OCI-M1 (cell line): ENCODE data around the gene TMEM11.

Source experiments
- DNase-seq: peaks from one replicate; lab custom pipeline; 2025; lab: John Stamatoyannopoulos, UW

Gene TMEM11

GRCh38 chr17:21214015-21214776, at the start of gene TMEM11:
Gene TMEM11, minus strand, starts transcription at chr17:21214161. Its CDS starts 9 bp downstream, at chr17:21214152.
- peak; percentile 98 for DNase-seq

DNA sequence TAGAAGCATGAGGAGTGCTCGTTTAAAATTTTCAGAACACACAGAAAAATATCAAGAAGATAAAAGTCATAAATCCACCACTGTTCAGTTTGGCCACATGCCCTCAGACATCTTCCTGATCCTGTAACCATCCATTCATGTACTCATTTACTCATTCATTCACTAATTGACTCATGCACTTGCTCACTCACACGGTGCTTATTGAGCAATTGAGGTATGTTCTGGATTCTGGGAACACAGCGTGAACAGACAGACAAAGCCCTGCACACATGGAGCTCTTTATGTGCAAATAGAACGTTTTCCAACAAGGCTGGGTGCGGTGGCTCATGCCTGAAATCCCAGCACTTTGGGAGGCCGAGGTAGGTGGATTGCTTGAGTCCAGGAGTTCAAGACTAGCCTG, 49.4 kb upstream of the TMEM11 start:
- DNase-seq = no peak

- DNase-seq = no peak
These were observed 48.5 kb upstream of the TMEM11 start for GRCh38 chr17:21262259-21262993.

- no peak for DNase-seq
These were observed 44.6 kb upstream of the TMEM11 start for GRCh38 chr17:21258593-21258992.

DNA sequence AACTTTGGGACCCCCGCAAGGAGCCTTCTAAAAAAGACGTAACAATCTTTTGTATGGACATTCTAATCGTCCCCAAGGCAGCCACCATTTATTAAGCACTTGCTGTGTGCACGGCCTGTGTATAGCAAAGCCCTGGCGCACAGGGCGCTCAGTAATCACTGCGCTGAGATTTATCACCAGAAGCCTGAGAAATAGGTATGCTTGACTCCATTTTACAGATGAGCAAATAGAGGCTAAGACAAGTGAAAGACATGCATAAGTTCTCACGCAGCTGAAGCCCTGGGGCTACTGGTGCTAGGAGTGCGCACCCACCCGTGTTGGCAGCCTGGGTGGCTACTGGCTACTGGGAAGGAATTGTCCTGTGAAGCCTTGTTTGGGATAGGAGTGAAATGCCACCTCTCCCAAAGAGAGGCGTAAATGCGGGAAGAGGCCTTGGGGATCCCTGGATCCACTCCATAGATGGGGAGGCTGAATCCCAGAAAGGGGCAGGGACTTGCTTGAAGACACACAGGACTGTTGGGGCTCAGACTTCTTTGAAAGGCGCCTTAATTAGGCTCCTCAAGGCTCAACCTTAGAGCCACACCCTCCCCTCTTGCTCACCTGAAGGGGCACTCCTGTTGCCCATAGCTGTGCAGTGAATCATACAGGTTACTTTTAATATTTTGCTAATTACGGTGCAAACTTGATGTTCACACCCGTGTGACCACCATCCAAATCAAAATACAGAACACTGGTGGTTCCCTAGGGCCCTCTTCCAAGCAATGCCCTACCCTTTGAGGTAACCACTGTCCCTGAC, 39.9 kb upstream of the TMEM11 start:
- no peak for DNase-seq

GRCh38 chr17:21252796-21253645, 39.1 kb upstream of the TMEM11 start, which contains the start of gene NATD1:
Gene NATD1, minus strand, starts transcription at chr17:21253410. Its CDS starts 146 bp downstream, at chr17:21253264.
- DNase-seq = peak; percentile 94

DNA sequence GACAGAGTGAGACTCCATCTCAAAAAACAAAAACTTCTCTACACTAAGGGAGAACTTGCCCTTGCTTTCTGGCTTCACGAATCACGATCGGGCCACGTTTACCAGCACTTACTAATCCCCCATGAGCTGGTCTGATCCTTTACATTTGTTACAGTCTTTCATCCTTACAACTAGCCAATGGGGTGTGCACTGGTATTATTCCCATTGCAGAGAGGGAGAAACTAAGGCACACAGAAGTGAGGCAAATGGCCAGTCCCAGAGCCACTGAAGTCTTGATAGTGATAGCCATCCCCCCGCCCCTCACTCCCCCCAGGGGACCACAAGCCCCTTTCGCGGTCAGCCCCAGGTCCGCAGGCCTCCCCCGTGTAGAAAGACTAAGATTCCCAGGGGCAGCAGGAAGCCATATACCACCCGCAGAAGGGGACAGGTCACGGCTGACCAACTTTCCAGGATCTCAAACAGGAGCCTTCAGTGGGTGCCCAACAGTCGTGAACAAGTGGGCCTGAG, 38.4 kb upstream of the TMEM11 start:
- peak; percentile 58 for DNase-seq

DNA sequence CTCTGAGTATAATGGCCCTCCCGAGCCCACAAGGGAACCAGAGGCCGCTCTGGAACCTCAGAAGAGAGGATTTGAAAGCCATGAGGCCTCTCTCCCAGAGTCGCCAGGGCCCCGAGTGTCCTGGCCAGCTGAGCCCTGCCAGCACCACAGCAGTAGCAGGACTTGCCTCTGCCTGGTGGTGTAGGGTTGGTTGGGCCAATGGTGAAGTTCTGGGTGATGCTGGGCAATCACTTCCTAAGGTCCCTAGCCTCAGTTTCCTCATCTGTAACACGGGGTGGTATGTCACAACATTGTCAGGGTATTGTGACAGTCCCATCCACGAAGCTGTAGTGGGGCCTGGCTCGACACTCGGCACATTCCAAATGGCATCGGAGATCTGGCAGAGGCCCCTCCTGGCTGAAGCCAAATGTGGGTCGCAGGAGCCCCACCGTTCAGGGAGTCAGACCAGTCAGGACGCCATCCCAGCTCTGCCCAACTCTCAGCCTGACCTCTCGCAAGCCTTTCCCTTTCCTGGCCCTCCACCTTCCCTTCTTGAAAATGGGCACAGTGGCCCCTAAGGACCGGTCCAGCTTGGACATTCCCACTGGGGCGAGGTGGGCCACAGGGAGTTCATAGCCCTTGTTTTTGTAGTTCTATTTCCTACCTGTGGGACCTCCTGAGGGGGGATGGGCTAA, 37.5 kb upstream of the TMEM11 start:
- DNase-seq = no peak

DNA sequence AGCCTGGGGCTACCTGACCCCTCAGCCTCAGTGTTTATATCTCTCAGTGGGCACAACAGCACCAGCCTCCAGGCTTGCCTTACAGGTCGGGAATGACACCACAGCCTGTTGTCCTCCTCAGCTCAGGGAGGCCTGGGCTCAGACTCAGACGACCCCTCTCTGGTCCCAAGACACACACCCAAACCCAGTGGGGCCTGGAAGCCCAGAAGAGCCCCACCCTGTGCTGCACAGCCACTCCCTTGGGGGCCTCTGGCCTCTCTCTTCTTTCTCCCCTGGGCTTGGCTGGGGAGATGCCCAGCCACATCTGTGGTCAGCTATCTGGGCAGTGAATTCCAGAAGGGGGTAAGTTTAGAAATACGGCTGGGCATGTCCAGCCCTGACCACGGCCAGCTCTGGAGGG, 36.9 kb upstream of the TMEM11 start:
- no peak for DNase-seq

- DNase-seq = no peak
These were observed 36.2 kb upstream of the TMEM11 start for GRCh38 chr17:21249920-21250703.

DNA sequence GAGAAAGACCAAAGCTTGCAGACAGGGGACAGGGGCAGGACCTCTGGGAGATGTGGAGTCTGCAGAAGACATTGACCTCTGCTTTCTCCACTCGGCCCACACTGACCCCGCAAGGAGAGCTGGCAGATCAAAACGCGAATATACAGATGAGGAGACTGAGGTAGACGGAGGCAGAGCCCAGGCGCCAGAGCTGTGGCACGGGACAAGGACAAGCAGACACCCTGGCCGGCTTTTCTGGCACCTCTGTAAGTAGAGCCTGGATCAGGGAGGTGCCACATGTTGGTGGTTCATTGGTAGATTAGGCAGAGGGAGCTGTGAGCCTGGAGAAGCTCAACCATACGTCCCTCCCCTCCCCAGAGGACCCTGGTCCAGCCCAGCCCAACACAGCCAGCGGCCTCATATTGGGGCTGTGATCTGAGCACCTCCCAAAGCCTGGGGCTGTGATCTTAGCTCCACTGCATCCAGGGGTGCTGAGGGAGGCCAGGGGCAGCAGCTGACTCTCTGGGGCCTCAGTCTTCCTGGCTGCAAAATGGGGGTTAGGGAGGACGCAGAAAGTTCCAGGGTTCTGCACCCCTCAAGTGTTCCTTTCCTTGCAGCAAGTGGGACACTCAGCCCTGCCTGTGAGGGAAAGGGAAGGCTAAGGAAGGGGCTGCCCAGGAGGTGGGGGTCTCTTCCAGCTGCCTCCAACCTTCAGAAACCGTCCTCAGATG, 35.3 kb upstream of the TMEM11 start:
- no peak for DNase-seq

DNA sequence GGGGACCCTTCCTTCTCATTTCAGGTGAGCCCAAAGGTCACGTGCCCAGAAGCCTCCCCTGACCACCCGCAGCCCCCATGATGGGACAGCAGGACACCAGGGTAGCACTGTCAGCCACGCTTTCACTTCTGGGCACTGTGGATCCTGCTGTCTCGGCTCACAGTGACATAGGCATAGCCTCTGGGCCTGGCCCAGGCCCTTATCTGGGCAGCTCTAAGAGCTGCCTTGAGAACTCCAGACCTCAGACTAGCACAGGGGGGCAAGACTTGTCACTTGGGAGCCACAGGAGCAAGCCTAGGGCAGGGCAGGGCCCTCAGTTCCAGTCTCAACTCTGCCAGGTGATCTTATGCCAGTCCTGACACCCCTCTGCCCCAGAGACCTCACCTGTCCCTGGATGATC, 34.5 kb upstream of the TMEM11 start:
- DNase-seq = peak; percentile 19

DNA sequence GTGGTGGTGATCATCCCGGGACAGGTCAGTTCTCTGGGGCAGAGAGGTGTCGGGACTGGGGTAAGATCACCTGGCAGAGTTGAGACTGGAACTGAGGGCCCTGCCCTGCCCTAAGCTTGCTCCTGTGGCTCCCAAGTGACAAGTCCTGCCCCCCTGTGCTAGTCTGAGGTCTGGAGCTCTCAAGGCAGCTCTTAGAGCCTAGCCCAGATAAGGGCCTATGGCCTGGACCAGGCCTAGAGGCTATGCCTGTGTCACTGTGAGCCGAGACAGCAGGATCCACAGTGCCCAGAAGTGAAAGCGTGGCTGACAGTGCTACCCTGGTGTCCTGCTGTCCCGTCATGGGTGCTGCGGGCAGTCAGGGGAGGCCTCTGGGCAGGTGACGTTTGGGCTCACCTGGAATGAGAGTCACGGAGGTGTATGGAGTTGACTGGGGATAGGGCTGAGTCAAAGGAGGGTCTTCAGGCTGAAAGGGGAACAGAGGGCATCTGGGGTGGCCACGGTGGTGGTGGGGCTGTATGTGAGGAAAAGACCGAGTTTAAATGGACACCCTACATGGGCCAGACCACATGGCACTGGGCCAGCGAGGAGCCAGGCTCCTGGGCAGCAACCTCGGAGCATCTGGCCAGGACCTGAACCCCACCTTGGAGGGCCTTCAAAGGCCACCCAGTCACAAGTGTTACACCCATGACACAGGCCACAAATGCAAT, 33.7 kb upstream of the TMEM11 start:
- no peak for DNase-seq

DNA sequence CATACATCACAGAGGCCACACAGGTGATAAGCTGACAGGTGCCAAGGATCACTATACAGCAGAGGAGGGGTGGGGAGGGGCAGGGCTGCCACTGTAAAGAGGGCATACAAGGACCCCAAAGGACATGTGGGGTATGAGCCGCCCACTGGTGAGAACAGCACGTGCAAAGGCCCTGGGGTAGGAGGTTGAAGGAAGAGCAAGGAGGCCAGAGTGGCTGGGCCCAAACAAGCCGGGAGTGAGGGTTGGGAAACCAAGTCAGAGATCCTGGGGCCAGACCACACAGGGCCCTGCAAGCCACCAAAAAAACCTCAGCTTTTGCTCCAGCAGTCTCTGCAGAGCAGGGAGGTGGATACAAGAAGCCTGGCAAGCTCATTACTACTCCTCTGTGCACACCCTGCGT, 32.7 kb upstream of the TMEM11 start:
- DNase-seq = no peak

DNA sequence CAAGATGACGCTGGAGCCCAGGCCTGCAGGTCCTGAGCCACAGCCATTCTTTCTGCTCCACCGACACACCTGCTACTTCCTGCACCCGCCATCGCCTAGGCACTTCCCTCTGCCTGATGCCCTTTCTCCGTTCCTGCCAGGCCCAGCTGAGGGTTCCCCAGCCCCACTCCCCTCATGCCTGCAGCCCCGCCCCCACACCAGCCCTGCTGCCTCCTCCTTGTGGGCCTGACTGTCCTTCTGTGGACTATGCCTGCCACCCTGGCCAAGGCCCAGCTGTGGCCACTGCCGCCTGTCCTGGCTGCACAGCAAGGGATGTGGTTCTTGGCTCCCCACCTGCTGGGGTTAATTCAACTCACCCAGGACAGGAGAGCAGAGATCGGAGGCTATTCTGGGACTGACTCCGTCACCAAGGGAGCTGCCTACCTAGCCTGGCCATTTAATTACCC, 31.7 kb upstream of the TMEM11 start:
- DNase-seq = no peak

DNA sequence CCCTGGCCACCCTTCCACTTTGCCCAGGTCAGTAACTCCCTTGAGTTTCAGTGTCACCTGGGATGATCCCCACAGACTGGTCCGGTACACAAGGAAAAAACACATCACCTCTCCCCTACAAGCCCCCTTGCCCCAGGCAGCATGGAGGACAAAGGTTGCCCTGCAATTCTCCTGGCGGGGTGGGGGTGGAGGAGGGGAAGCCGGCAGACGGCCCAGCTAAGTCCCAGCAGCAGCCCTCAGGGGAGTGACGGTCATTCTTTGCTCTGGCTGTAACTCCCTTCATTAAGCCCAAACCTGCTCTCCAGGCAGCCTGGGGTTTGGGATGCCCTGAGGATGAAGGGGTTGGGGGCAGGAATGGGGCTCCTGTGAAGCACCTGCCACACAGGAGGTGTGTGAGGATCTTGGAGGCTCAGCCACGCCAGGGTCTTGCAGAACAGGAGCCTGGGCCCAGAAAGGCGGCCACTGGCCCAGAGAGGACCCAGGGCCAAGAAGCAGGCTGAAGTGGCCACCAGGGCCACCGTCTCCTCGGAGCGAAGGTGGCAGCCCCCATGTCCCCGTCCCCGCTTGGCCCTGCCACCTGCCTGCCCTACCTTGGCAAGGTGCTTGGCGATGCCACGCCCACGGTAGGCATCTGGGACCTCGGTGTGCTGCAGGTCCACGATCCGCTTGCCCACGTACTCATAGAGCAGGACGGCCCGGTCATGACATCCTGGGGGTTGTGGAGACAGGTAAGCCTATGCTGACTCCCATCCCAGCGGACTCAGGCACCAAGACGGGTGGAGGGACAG, 29.7 kb upstream of the TMEM11 start:
- no peak for DNase-seq

DNA sequence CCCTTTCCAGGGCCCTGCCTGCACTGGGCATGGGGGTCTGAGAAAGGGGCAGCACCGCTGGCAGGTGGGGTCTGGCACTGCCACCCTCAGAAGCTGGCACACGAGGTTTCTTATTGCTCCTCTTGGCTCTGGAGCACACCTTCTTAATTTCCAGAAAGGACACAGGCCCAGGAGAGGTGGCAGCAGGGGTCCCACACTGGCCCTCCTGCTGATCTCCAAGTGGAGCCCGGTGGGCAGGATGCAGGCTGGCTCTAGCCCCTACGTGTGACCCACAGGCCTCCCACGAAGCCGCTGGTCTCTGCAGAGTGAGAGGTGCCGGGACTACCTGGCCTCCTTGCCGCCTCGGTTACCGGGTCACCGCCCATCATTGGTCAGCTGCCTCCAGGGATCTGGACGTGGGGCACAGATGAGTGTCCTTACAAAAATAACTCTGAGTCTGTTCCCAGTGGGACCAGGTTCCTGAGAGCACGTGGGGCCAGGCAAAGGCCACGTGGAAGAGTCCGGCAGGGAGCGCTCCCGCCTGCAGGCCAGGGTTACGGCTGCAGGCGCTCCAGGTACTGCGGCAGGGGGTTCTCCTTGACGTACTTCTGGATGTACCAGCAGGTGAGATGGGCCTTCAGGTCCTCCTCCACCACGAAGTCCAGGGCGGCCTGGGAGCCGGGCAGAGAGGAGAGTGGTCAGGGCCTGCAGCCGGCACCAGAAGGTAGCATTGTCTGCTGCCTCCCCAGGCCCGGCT, 29.0 kb upstream of the TMEM11 start:
- DNase-seq = no peak
